Heart left ventricle (tissue), 16 donors: Measurements from ENCODE around the gene ISG15. TPM values are rescaled to one million over a fixed set of nuclear protein-coding genes. Genes with fewer than 3 reads are reported as not detected.

Experiments used
- ATAC-seq, 4 donors: fragments of 200-7000 bp; cut with Tn5 transposase; one replicate each; pipeline ENCODE4 v1.9.1; 2020 to 2022; ENCODE audit warnings: moderate library complexity in 4 of 4, mild to moderate bottlenecking in 3 of 4, moderate number of reproducible peaks in 1 of 4
- DNase-seq, 5 donors: peaks; one replicate each; pipeline ENCODE4 v3.0.0-alpha.2; 2020
- H3K27ac ChIP-seq, 12 donors: fragments of 200-600 bp; sonication (generic) in 4 of 12; one replicate each; pipeline versions ENCODE4 v1.5.0 to v1.8.0; 2016 to 2022; ENCODE audit warnings: mild to moderate bottlenecking in 2 of 12
- H3K27me3 ChIP-seq, 9 donors: fragments of 200-600 bp; sonication (generic) in 2 of 9; one replicate each; pipeline versions ENCODE4 v1.5.1 to v1.8.0; 2016 to 2022; ENCODE audit warnings: mild to moderate bottlenecking in 3 of 9
- H3K36me3 ChIP-seq, 9 donors: fragments of 200-600 bp; sonication (generic) in 2 of 9; one replicate each; pipeline versions ENCODE4 v1.5.0 to v1.8.0; 2018 to 2022; ENCODE audit warnings: mild to moderate bottlenecking in 2 of 9
- H3K4me1 ChIP-seq, 12 donors: fragments of 200-600 bp; sonication (generic) in 4 of 12; one replicate each; pipeline versions ENCODE4 v1.5.0 to v1.8.0; 2016 to 2022; ENCODE audit warnings: mild to moderate bottlenecking in 3 of 12
- H3K4me3 ChIP-seq, 12 donors: fragments of 200-600 bp; sonication (generic) in 4 of 12; one replicate each; pipeline versions ENCODE4 v1.5.0 to v1.8.0; 2017 to 2022; ENCODE audit warnings: mild to moderate bottlenecking in 9 of 12, moderate library complexity in 4 of 12
- H3K9me3 ChIP-seq, 12 donors: fragments of 200-600 bp; sonication (generic) in 4 of 12; one replicate each; pipeline versions ENCODE4 v1.5.0 to v1.8.0; 2016 to 2022; ENCODE audit warnings: mild to moderate bottlenecking in 1 of 12
- CTCF ChIP-seq, 12 donors: fragments of 200-600 bp; sonication (generic) in 4 of 12; IDR thresholded peaks; one replicate each; pipeline versions ENCODE4 v1.5.0 to v1.8.0; 2018 to 2022; ENCODE audit warnings: antibody characterized with exemption in 12 of 12, mild to moderate bottlenecking in 5 of 12
- POLR2A ChIP-seq, 2 donors: fragments of 450-650 bp; IDR thresholded peaks; one replicate each; pipeline ENCODE4 v1.6.1; 2017; ENCODE audit warnings: antibody characterized with exemption in 2 of 2, mild to moderate bottlenecking in 2 of 2, moderate library complexity in 2 of 2
- WGBS, 4 donors: extraction: QIAGEN DNeasy Blood & Tissue Kit in 2 of 4; methylation state at CpG; one replicate each; pipeline versions ENCODE4 v1.1.5 to v1.1.7; 2013 to 2018; 5-methylcytosine and 5-hydroxymethylcytosine counted together
- intact Hi-C, 10 donors: fragments of 100-400 bp; cut with DNase I; formaldehyde crosslinking; loops; one replicate each; pipeline versions ENCODE4 v1.11.1 to v1.14.2; 2022
- polyA plus RNA-seq, 2 donors: library from polyadenylated mRNA; stranded (reverse); fragments of 200-250 nt; gene quantifications; one replicate each; pipeline ENCODE4 v1.2.3, GENCODE V29; 2013
- total RNA-seq, 9 donors: library from RNA; depleted of rRNA in 2 of 9; stranded (reverse); fragments of >200 nt in 2 of 9; fragmentation: NEBNext Ultra II Directional in 3 of 9; extraction: Animal tissue kit (Norgen Biotek cat#: 25700) in 3 of 9; gene quantifications; one replicate each; pipeline versions ENCODE4 v1.1.0 to v1.2.4, GENCODE V29; 2016 to 2023
- donor health status: ischemic (EF 13 %, LVEDD 7.1; RV severe dilation, severe dysfunction).
- donor health status: healthy with polysubstance abuse.
- donor health status: DM: no; HTN: yes; CAD: no.
- donor health status: DM: no; HTN: no; CAD: no.
- donor health status: ischemic (EF 25% LVEDD 6.9; RV normal size, moderate dysfunction).
- donor health status: ischemic (EF 25% LVEDD 5.7; RV mildly dilated, moderate dysfunction).
- donor health status: healthy.
- donor health status: DM: yes; HTN: yes; CAD: no.
- donor health status: ischemic (EF 35%, LVEDD 5.7; RV mildly dilated, moderate dysfunction).
- donor health status: nonischemic (EF 11% LVEDD 7.7; RV severe dilation, severe dysfunction).
- donor health status: DM: yes; HTN: yes; CAD: no.
- donor health status: PGD.
- donor health status: ischemic (EF 29% LVEDD 5.4; RV normal size, mild dysfunction).
- donor health status: nonischemic (EF 23%, LVEDD 6.1; RV moderate dilation, normal function).

Gene ISG15
- total and polyA plus RNA-seq, 11 donors = 17.0 to 189 (median 34.4) TPM

DNA sequence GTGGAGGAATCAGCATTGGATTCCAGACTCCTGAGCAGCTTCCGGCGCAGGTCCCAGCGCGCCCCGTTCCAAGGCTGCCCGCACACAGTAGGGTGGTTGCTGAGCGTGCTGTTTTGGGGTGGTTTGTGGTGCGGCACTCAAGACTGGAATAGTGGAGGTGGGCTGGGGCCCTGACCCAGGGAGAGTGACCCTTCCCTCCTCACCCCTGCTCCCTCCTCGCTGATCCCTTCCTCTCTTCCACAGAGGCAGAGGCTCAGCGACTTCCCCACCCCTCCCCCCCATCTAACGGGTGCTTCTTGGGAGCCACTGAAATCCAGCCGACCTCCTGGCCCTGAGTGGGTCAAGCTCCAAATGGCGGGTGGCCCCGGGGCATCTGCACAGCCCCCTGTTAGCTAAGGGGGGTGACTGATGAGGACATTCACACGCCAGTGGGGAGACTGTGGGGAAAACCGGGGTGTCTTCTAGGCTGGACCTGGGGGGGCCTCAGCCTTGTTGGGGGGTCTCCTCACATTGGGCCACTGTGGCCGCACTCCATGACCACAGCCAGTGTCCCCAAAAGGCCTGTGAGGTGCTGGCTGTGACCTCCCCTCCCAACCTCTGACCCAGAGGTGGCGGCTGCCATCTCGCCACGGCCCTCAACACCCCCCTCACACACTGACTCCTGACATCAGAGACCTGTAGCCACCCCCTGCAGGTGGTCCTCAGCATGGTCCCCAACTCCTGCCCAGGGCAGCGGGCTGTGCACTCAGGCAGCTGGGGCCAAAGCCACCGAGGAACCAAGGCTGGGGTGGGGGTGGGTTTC lies 9.5 kb upstream of the ISG15 start:
- 86 to 88% (median 88%) methylated on average over 18 to 22 of the region's 22 CpGs for WGBS, 4 donors
- Histone ChIP-seq H3K4me1 (peaks cover 10 to 53% (median 29%) of the 10 kb centered on the region in 12 donors), H3K9me3 (no peaks in the 10 kb centered on the region), H3K4me3 (no peak overlapping the region), H3K27me3 (peaks cover 0 to 51% (median 0%) of the 10 kb centered on the region in 9 donors), H3K27ac (no peak overlapping the region), H3K36me3 (peaks cover 0 to 4% (median 0%) of the 10 kb centered on the region in 9 donors)
- intact Hi-C loops = no loop called here
- no peak for TF ChIP-seq CTCF (IDR thresholded peaks at IDR 0.05)
- TF ChIP-seq POLR2A (IDR thresholded peaks at IDR 0.05) = no peak
- peak in 3 of 5 donors; percentile 20 to 43 (median 20) for DNase-seq
- no peak for ATAC-seq

- DNase-seq = peak in 2 of 5 donors; percentile 28 to 32
- ATAC-seq = no peak
- Histone ChIP-seq H3K27ac (peak overlapping the region in 1 of 12 donors; percentile 54), H3K4me3 (no peak overlapping the region), H3K4me1 (peaks cover 10 to 47% (median 28%) of the 10 kb centered on the region in 12 donors), H3K9me3 (no peaks in the 10 kb centered on the region), H3K36me3 (peaks cover 0 to 4% (median 0%) of the 10 kb centered on the region in 9 donors), H3K27me3 (peaks cover 0 to 46% (median 0%) of the 10 kb centered on the region in 9 donors)
- no peak for TF ChIP-seq CTCF (IDR thresholded peaks at IDR 0.05)
- no peak for TF ChIP-seq POLR2A (IDR thresholded peaks at IDR 0.05)
- WGBS, 4 donors = 50 to 70% (median 65%) methylated on average over 7 of the region's 7 CpGs
- intact Hi-C loops = no loop called here
Measured at GRCh38 chr1:1004420-1004779, 8.9 kb upstream of the ISG15 start.

DNA sequence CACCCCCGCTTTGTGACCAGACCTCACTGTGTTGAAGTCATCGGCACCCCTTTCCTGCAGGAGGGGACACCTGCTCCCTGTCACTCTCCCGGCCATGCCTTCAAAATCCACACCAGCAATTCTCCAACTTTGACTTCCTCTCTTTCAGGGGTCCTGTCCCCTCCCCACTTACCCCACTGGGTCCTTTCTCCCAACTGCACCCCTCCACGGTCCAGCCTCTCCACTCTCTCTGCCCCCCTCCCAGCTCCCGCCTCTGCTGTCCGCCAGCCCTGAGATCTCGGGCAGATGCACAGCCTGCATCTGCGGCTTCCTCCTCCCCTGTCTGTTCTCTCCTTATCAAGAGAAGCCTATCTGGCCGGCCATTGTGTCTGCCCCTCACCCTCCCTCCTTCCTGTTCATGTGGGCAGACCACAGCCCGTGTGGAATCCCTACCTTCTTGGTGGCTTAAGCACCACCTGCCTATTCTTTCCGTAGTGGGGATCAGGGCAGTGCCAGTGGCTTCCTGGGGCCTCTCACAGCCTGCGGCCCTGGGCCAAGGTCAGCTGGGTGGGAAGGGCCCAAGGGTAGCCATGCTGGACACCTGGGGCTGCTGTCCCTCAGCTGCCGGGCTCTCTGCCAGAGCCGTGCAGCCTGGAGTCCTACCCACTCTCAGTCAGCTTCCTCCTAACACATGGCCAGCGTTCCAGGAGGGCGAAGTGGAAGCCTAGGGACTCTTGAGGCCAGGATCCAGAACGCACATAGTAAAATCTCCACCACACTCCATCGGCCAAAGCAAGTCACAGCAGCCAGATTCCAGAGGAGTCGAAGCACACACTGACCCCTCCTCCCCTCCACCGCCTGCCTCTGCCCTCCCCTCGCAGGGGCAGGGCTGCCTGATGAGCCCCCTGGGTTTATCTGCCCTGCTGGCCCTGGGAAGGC lies 8.3 kb upstream of the ISG15 start:
- intact Hi-C loops = no loop called here
- Histone ChIP-seq H3K4me1 (peaks cover 10 to 42% (median 27%) of the 10 kb centered on the region in 12 donors), H3K9me3 (no peaks in the 10 kb centered on the region), H3K36me3 (peaks cover 0 to 4% (median 0%) of the 10 kb centered on the region in 9 donors), H3K4me3 (peak overlapping the region in 4 of 12 donors; percentile 1 to 8 (median 4)), H3K27me3 (peaks cover 0 to 39% (median 0%) of the 10 kb centered on the region in 9 donors), H3K27ac (peak overlapping the region in 8 of 12 donors; percentile 20 to 59 (median 40))
- WGBS, 4 donors = 14 to 23% (median 16%) methylated on average over 14 to 21 of the region's 21 CpGs
- no peak for TF ChIP-seq POLR2A (IDR thresholded peaks at IDR 0.05)
- no peak for TF ChIP-seq CTCF (IDR thresholded peaks at IDR 0.05)
- ATAC-seq = peak in 3 of 4 donors; percentile 15 to 58 (median 24)
- DNase-seq = peak in 4 of 5 donors; percentile 48 to 74 (median 65)
